Endothelial cell (in vitro differentiated cells): Measurements from ENCODE around the gene CLBA1. TPM values are rescaled to one million over a fixed set of nuclear protein-coding genes. Genes with fewer than 3 reads are reported as not detected.
A peak's percentile ranks its signal among the peaks of the same experiment; 100 is the strongest.

Experiments
- DNase-seq: peaks from one replicate; pipeline ENCODE4 v3.0.0; 2021; ENCODE audit warnings: low spot score
- H3K27ac Mint-ChIP-seq: one replicate; pipeline ENCODE4 v1.8.0; 2021; ENCODE audit warnings: mixed read lengths, inconsistent platforms; ENCODE audit not compliant: unreplicated experiment
- H3K27me3 Mint-ChIP-seq: one replicate; pipeline ENCODE4 v1.8.0; 2021; ENCODE audit warnings: mild to moderate bottlenecking, moderate library complexity, mixed read lengths, inconsistent platforms; ENCODE audit not compliant: unreplicated experiment
- H3K36me3 Mint-ChIP-seq: one replicate; pipeline ENCODE4 v1.8.0; 2021; ENCODE audit warnings: mild to moderate bottlenecking, low read depth, mixed read lengths, inconsistent platforms; ENCODE audit not compliant: unreplicated experiment
- H3K4me1 Mint-ChIP-seq: one replicate; pipeline ENCODE4 v1.8.0; 2021; ENCODE audit warnings: mild to moderate bottlenecking, mixed read lengths, inconsistent platforms; ENCODE audit not compliant: unreplicated experiment
- H3K4me3 Mint-ChIP-seq: one replicate; pipeline ENCODE4 v1.8.0; 2021; ENCODE audit warnings: mild to moderate bottlenecking, mixed read lengths, inconsistent platforms; ENCODE audit not compliant: unreplicated experiment
- H3K9me3 Mint-ChIP-seq: one replicate; pipeline ENCODE4 v1.8.0; 2021; ENCODE audit warnings: mixed read lengths, inconsistent platforms; ENCODE audit not compliant: unreplicated experiment
- total RNA-seq: library from RNA; stranded (reverse); fragmentation: NEBNext Ultra II Directional; extraction: Animal tissue kit (Norgen Biotek cat#: 25700); gene quantifications from one replicate; pipeline ENCODE4 v1.2.1, GENCODE V29; 2021; ENCODE audit not compliant: unreplicated experiment
- TF ChIP-seq, protein P1 (sequence below): fragments of 200-600 bp; sonication (generic); IDR thresholded peaks from one replicate; pipeline ENCODE4 v1.5.0; 2021; ENCODE audit warnings: antibody characterized with exemption; ENCODE audit not compliant: unreplicated experiment

Gene CLBA1
- total RNA-seq, 1 donor from 2014 or later = 13.5 TPM

- H3K27me3 Mint-ChIP-seq = peaks cover 11% of the 10 kb centered on the region
- TF ChIP-seq, protein P1, sequence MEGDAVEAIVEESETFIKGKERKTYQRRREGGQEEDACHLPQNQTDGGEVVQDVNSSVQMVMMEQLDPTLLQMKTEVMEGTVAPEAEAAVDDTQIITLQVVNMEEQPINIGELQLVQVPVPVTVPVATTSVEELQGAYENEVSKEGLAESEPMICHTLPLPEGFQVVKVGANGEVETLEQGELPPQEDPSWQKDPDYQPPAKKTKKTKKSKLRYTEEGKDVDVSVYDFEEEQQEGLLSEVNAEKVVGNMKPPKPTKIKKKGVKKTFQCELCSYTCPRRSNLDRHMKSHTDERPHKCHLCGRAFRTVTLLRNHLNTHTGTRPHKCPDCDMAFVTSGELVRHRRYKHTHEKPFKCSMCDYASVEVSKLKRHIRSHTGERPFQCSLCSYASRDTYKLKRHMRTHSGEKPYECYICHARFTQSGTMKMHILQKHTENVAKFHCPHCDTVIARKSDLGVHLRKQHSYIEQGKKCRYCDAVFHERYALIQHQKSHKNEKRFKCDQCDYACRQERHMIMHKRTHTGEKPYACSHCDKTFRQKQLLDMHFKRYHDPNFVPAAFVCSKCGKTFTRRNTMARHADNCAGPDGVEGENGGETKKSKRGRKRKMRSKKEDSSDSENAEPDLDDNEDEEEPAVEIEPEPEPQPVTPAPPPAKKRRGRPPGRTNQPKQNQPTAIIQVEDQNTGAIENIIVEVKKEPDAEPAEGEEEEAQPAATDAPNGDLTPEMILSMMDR = no peak
- H3K4me3 Mint-ChIP-seq = peak overlapping the region; percentile 17
- peaks cover 22% of the 10 kb centered on the region for H3K36me3 Mint-ChIP-seq
- no peaks in the 10 kb centered on the region for H3K9me3 Mint-ChIP-seq
- no peak overlapping the region for H3K27ac Mint-ChIP-seq
- no peak for DNase-seq
- peaks cover 3% of the 10 kb centered on the region for H3K4me1 Mint-ChIP-seq
Measured at GRCh38 chr14:104953097-104953496, 32.5 kb upstream of the CLBA1 start.

- H3K27ac Mint-ChIP-seq = no peak overlapping the region
- DNase-seq = no peak
- no peaks in the 10 kb centered on the region for H3K9me3 Mint-ChIP-seq
- peaks cover 3% of the 10 kb centered on the region for H3K4me1 Mint-ChIP-seq
- peaks cover 22% of the 10 kb centered on the region for H3K36me3 Mint-ChIP-seq
- TF ChIP-seq, protein P1 = no peak
- H3K27me3 Mint-ChIP-seq = peaks cover 11% of the 10 kb centered on the region
- H3K4me3 Mint-ChIP-seq = peak overlapping the region; percentile 21
Measured at GRCh38 chr14:104953896-104954656, 31.5 kb upstream of the CLBA1 start.

- H3K4me1 Mint-ChIP-seq = peaks cover 3% of the 10 kb centered on the region
- peaks cover 11% of the 10 kb centered on the region for H3K27me3 Mint-ChIP-seq
- peaks cover 22% of the 10 kb centered on the region for H3K36me3 Mint-ChIP-seq
- no peak for DNase-seq
- no peaks in the 10 kb centered on the region for H3K9me3 Mint-ChIP-seq
- TF ChIP-seq, protein P1 = no peak
- no peak overlapping the region for H3K4me3 Mint-ChIP-seq
- H3K27ac Mint-ChIP-seq = no peak overlapping the region
Measured at GRCh38 chr14:104954746-104955395, 30.7 kb upstream of the CLBA1 start.

DNA sequence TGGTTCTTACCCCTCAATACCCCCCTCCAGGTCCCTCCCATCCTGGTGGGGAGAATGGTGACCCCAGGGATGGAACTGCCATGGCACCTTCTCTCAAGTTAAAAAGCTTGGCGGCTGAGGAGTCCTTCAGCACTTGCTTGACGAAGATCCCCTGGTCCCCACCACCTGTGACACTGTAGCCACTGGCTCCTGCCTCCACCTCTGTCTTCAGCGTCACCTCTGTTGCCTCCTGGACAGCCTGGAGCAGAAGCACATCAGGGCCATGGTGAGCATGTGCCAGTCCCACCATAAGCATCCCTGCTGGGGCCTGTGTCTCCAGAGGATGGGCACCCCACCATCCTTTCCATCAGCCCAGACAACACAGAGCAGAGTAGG, 30.2 kb upstream of the CLBA1 start:
- no peak for DNase-seq
- Mint-ChIP-seq H3K4me1 (peaks cover 3% of the 10 kb centered on the region), H3K36me3 (peaks cover 22% of the 10 kb centered on the region), H3K27me3 (peaks cover 11% of the 10 kb centered on the region), H3K4me3 (no peak overlapping the region), H3K27ac (no peak overlapping the region), H3K9me3 (no peaks in the 10 kb centered on the region)
- TF ChIP-seq, protein P1 = no peak

- Mint-ChIP-seq H3K4me1 (peaks cover 3% of the 10 kb centered on the region), H3K36me3 (peaks cover 22% of the 10 kb centered on the region), H3K9me3 (no peaks in the 10 kb centered on the region), H3K27ac (no peak overlapping the region), H3K27me3 (peaks cover 11% of the 10 kb centered on the region), H3K4me3 (no peak overlapping the region)
- TF ChIP-seq, protein P1 = no peak
- DNase-seq = no peak
Measured at GRCh38 chr14:104956290-104956890, 29.2 kb upstream of the CLBA1 start.
